GM12872 (cell line): ENCODE measurements around the gene NMNAT2.

Source experiments
- CTCF ChIP-seq: IDR thresholded peaks from 3 replicates; pipeline ENCODE4 v1.5.1; 2011; ENCODE audit warnings: low read depth, mild to moderate bottlenecking, low read length, moderate library complexity; ENCODE audit not compliant: insufficient read depth

NMNAT2 gene

GRCh38 chr1:183438060-183438459, 19.9 kb upstream of the NMNAT2 start:
- TF ChIP-seq CTCF: no peak

DNA sequence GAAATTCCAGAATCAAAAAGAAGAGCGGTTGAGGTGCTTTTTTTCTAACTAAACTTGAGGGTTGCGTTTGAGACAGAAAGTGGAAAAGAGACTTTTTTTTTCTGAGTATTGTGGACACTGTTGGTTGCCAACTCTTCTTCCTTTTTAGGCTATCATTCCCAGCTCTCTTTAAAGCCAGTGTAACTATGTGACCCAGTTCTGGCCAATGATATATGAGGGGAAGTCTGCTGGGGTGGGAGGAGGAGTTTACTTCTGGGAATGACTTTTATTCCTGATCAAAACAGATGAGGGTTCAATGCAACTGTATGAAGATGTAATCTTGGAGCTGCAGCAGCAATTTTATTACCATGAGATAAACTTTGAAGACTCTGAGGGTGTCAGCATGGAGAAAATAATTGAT, 17.3 kb upstream of the NMNAT2 start:
- TF ChIP-seq CTCF: no peak

DNA sequence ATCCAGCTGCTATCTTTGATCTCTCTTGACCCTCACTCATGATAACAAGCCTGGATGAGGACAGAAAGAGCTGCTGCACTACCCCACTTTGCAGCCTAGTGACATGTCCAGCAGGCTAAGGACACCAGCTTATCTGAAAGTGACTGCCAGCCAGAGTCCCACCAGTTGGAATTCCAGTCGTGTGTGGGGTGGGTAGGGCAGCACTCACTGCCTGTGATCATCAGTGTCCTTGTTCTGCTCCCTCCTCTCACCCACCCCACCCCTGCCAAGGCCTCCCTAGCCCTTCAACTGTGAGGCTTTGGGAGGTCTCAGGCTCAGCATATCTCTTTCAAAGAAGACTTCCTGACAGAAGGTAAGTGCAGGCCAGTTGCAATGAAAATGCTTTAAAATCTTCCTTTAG, 15.5 kb upstream of the NMNAT2 start:
- TF ChIP-seq CTCF: no peak

DNA sequence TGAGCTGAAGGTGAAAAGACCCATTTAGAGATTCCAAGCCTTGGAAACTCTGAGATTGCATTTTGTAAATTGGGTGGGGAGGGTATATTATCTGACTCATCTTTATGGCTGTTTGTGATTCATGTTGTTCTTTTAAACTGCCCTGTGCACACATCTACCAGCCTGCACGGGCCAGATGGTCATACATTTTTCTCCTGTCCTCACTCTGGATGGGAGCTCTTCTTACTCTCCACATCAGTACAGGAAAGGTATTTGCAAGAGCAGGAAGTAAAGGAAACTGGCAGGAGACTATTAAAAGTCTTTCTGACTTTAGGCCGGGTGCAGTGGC, 14.3 kb upstream of the NMNAT2 start:
- TF ChIP-seq CTCF: no peak

DNA sequence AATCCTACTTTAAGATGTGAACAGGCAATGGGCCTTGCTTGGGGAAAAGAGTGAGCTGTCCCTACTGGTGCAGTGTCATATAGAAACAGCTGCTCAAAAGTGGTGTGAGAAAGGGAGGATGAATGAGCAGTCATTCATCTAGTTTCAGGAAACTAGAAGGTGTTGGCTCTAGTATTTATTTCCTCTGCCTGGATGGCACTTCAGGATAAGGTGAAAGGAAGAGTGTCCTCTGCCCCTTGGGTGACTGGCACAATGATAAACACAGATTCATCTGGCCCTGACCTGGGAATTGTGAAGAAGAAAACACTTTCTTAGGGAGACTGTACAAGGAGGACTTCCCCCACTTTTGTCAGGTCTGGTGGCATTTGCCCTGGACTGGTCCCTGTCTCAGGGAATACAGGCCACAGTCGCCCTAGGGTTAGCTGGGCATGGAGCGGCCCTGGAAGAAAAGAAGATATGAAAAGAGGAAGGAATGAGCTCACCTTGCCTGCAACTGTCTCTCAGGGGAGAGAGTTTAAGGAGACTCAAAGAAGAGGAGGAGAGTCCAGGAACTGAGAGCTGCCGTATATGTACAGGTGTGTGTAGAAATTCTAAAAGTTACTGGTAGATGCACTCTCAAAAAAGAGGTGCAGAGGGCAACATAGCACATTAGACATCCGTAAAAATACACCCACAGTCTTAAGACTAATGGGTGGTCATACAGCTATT, 13.8 kb upstream of the NMNAT2 start:
- no peak for TF ChIP-seq CTCF

GRCh38 chr1:183424691-183425090, 6.5 kb upstream of the NMNAT2 start:
- no peak for TF ChIP-seq CTCF

DNA sequence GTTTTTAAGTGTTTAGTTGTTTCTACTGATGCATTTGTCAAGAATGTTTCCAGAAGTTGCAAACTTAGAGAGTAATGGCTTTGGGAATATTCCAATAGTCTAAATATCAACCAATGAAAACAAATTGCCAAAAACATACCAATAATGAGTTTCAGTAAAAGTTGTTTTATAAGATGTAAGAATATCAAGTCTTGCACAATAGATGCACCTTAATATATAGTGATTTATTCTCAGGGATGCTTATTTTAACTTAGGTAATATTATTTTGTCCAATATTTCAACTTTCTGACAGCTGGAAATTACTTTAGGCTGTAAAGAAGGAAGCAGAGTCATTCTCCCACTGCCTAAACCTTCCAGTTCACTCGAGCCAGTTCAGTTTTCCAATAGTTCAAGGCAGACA, 5.4 kb upstream of the NMNAT2 start:
- no peak for TF ChIP-seq CTCF

DNA sequence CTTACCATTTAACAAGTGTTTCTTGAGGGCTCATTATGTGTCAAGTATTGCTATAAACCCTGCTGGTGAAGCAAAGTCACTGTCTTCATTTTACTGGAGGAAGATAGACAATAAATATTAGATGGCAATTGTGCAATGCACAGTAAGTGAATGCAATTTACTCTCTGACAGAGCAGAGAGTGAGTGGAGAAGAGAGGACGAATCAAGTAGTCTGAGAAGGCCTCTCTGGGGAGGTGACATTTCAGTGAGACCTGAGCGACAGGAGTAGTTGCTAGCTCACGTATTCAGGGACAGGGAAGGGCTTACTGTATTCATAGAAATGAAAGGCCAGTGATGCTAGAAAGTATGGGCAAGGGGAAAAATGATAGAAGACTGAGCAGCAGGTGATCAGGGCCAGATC, 1.2 kb upstream of the NMNAT2 start:
- no peak for TF ChIP-seq CTCF
